Stromal cell of bone marrow (primary cell): ENCODE measurements around the gene CIDEB.

ENCODE experiments used
- DNase-seq: peaks from one replicate; pipeline ENCODE4 v3.0.0-alpha.2; 2012; ENCODE audit warnings: low read depth

Gene CIDEB

DNA sequence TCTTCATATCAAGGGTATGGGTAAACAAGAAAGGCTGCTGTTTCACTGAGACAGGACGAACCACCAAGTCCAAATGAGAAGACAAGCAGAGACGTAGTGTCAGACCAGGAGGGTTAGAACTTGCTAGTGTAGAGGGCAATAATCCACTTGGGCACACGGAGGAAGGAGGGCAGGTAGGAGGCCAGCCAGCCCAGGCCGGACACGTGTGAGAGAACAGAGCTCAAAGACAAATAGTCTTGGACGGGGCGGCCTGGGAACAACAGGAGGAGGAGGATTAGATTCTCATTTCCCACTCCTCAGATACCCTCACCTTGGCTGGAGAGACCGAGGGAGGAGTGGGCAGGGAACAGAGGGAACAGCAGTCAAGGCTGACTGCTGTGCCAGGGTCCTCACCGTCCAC is 17.0 kb downstream of the CIDEB start:
- DNase-seq: no peak

DNA sequence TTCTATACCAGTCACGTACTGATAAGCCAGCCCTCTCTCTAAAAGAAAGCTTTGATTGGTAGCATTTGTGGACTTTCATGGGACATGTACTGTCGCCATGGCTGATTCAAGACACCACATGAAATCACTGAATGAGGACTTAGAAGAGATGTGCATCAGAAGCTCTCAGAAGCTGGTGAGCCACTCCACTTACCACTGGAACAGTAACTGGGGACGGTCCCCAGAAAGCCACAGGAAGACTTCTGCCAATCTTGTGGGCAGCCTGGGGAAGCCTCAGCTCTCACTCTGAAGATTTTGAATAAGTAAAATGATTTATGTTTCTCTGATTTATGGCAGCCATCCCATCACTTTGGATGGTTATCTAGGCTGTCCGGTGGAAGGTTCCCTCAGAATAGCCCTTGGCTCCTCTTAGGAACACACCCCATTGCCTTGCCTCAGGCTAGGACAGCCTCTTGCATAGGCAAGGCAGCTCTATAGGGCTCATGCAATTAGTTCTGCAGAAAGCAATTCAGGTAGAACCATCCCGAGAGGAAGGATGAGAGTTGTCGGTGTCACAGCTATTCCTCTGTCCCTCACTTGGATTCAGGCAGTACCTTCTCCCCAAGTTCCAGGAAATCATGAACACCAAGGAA is 18.0 kb downstream of the CIDEB start:
- no peak for DNase-seq

DNA sequence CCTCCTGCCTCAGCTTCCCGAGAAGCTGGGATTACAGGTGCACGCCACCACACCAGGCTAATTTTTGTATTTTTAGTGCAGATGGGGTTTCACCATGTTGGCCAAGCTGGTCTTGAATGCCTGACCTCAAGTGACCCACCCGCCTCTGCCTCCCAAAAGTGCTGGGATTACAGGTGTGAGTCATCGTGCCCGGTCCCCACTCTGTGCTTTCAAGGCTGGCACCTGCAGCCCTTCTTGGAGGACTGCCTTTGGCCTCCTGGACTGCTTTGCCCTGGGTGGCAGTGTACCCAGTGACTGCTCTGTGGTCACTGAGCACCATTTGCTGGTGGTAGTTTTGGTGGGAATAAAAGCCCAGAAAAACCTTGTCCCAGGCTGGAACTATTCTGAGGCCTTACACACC is 20.8 kb downstream of the CIDEB start:
- DNase-seq: no peak

DNA sequence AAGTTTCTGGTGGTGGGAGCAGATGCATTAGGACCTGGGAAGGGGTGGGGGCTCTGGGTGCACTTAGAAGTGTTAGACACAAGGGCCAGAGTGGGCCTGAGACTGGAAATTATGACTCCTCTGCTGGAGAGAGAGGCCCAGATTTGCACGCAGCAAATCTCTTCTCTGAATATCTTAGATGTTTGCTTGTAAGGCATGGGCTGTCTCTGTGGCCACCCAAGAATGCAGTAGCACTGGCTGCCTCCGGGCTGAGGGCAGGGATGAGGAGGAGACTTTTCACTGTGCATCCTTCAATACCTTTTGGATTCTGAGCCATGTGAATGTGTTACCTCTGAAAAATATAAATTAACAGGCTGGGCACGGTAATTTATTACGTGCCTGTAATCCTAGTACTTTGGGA is 22.4 kb downstream of the CIDEB start:
- DNase-seq: no peak

DNA sequence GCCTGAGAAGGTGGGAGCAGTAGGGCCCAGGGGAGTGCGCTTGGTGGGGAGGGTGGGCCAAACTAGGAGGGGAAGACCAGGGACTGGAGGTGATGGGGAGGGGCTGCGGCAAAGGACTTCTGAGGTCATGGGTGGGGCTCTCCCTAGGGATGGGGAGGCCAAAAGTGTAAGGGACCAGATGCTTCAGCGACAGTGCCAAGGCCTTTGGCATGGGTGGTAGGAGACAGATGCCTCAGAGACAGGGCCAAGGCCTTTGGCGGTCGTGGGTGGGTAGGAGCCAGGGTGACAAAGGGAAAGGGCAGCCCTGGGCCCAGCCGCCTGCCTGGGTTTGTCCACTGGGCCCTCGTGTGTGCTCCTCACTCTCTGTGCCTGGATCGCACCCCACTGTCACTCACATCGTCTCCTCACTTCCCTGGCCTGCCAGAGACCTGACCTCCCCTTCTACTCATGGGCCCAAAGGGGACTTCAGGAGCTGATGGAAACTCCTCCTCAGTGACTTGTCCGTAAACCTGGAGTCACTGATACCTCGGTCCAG is 23.2 kb downstream of the CIDEB start:
- no peak for DNase-seq

DNA sequence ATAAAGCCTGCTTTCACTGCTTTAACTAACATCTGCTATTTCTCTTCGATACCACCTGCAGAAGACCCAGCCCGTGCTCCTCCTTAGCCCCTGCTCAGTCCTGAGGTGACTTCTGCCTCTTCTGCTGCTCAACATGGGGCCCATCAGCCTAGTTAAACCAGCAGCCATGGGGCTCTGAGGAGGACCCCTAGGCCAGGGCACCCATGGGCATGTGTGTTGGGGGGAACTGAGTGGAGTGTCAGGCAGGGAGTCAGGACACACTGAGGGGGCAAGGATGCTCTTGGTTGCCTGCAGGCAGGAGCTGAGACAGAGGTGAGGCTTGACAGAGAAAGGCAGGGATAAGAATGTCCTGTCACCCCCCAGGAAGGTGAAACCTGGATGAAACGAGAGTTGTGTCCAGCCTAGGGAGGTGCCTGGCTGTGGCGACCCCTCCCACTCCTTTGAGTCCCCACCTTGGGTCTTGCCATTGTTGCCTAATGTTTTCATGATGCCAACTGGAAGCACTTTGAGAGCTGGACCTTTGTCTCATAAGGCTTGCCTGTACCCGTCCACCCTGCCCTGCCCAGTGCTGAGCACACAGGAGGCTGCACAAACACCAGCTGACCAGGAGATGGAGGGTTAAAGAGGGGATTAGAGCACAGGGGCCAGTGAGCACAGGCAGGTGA is 23.8 kb downstream of the CIDEB start:
- no peak for DNase-seq

DNA sequence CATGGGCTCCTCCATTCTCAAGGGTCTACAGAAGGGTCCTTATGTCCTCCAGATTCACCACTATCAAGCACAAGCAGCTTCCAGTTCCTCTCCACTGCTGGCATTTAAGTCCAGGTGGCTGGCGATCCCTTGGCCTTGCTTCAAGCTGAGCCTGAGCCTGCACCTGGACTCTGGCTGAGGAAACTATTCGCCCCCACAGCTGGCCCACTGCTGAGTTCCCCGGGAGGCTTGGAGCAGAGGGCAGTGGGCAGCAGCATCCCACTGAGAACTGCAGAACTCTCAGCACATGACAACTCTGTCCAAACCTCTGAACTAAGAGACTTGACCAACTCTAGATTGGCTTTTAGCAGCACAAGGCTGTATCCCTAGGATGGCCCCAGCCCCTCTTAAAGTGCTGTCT is 25.0 kb downstream of the CIDEB start:
- no peak for DNase-seq

DNA sequence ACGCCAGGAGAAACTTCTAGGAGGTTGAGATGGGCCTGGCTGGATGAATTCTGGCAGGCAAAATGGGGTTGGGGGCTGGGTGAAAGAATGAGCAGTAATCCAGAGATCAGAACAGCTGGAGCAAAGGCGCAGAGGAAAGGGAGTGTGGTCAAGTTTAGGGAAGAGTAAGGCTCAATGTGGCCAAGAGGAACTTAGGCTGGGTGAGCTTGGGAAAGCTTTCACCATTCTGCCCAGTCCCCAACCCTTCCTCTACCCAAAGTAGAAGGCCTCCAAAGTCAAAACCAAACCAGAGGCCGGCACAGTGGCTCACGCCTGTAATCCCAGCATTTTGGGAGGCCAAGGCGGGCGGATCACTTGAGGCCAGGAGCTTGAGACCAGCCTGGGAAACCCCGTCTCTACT is 26.1 kb downstream of the CIDEB start:
- DNase-seq: no peak

DNA sequence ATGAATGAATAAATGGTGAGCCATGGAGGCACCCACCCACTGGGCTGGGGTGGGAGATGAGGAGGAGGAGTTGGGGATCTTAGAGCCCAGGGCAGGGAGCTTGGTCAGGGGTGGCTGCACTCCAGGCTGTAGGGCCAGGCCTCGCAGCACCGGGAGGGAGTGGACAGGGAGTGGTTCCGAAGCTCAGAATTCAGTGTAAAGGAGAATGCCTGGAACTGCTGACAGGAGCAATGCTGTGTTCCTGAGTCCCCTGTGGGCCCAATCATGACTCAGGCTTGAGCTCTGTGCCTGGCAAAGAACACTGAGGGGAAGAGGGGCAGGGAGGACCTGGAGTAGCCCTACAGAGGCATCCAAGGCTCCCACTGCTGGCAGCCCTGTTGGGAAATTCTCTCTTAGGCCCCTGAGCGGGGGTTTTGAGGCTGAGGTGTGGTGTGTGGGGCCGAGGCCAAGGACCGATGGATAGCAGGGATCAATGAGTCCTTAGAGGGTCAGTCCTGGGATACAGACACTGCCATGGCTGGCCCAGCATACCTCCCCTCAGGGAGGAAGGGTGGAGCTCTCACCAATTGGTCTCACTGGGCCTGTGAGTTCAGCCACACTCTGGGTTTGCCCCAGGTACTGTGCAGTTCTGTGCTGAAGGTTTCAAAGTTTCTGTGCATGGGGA is 26.8 kb downstream of the CIDEB start:
- peak; percentile 54 for DNase-seq

DNA sequence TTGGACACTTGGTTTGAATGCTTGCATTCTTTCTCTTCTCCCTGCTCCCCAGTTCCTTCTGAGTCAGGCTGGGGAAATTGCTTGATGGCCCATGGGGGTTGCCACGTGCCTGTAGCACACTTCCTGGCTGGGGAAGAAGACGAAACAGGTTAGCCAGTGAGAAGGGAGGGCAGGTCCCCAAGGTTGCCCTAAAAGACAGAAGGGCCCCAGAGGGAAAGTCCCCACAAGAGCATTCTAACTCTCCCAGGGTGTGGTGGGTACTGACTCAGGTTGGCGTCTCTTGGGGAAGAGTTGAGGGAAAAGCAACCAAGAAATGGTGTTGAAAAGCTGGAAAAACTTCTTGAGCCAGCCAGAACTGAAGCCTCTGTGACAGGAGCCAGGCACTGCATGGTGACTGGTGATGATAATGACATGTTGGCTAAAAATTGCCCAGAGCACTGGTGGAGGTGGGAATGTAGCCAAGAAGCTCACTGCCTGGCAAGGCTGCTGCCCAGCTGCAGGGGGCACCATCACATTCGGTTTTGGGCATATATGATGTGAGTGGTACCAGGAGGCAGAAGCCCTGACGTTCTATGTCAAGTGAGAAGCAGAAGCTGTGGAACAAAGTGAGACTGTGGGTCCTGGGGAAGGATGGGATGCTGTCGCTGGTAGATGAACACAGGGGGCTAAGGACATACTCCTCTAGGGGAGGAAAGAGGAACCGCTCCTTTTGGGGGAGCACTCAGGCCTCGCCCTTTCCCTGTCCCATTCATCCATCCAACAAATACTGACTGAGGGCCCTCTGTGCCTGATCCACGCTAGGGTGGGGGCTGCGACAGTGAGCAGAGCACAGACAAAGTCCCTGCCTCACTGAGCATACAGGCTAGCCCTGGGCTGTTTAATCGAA is 28.2 kb downstream of the CIDEB start:
- DNase-seq: no peak

DNA sequence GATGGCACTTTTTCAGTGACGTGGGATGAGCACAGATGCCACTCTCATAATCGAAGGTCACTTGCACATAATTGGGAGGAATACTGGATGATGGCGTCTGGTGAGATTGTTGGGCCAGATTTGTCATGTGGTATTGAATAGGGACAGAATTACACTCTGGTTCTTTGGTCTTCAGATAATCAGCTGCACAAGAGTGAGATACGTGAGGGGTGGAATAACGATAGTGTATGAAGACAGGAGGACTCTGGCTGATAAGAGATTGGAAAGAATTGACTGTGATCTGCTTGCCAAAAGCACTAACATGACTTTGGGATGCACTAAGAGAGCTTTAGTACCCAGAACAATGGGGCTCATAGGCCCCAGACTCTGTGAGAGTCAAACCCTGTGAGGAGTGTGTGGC is 29.4 kb downstream of the CIDEB start:
- no peak for DNase-seq

DNA sequence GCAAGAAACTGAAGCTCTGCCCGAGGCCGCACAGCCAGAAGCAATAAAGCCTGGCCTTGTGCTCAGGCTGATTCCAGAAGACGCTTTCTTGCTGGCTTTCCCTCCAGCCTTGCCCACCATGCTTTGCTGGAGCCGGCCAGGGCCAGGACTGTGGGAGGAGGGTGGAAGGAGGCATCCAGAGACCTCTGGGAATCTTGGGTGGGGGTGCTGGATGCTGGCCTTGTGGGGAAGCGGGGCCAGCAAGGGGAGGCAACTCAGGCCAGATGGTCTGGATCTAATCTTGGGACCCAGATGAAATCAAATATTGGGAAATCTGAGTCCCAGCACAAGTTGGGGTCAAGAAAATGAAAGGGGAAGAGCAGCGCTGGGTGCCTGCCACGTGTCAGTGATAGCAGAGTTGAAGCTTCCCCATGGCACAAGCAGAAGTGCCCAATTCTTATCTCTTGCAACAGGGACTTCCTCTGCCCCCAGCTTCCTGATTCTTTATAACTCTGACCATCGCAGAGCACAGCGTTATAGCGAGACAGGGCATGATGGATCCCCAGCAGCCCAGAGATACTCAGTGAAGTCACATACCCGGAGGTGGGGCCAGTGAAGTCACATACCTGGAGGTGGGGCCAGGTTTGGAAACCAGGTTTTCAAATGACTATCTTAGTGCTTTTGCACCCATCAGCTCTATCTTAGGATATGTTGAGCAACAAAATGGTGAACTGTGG is 30.0 kb downstream of the CIDEB start:
- DNase-seq: no peak

DNA sequence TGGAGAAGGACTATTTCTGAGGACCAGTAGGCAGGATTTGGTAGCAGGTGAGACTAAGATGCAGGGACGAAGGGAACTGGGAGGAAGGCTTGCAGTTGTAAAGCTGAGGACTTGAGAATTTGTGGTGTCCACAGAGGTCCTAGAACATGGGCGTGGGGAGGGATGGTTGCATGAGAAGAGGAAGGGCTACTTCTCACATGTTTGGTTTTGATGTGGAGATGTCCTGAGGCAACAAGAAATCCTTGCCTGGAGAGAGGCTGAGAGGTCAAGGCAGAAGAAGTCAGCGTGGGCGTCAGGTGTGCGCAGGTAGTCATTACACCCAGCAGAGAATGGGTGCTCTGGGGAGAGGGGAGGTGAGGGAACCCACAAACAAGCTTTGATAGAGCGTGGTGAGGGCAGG is 30.7 kb downstream of the CIDEB start:
- no peak for DNase-seq

DNA sequence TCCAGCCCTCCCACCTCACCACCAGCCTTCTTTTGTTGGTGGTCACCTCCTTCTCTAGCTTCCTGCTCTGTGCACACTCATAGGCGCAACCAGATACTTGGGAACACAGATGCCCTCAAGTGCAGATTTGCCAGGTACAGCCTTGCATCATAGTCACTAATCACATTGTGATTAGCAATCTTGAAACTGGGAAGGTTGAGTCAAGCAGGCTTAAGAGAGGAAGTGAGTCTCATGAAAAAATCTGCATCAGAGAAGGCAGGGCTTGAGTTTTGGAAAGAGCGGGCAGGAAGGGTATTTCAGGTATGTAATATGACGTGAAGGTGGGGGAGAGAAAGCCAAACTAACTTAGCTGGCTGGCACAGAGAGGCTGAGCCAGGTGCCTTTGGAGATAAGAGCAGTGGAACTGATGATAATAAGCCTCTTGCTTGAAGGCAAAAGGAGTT is 33.7 kb downstream of the CIDEB start:
- no peak for DNase-seq

DNA sequence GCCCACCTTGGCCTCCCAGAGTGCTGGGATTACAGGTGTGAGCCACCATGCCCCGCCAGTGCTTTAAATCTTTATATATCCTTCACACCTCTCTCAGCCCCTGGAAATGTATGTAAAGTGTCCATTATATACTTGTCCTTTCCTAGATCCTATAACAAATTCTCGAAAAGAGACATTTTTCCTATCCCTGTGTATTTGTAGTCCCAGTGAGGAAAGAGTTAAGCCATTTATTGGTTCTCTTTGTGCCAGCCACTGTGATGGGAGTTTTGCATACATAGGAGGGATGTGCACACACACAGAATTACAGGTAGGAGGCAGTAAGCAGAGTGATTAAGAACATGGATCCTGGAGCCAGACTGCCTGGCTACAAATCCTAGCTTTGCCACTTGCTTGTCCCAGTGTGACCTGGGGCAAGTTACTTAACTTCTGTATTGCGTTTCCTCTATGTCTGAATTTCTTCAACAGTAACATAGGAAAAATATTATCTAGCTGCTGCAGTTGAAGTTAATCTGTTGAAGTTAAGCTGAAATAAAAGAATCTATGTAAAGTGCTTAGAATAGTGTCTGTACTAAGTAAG is 34.3 kb downstream of the CIDEB start:
- DNase-seq: no peak

DNA sequence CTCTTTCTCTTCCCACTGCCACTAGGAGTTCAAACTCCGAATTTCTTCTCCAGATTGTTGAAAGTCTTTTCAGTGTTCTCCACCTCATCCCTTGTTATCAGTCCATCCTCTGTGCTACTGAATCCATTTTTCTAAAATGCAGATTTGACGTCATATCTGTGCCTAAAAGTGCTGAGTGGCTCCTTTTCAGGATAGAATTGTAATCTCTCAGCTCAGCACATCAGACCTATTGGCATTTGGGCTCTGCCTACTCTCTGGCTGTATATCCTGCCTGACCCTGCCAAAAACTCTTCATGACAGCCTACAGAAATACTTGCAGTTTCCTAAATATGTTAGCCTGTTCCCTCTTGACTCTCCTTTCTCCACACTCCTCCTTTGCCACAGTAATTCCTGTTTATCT is 35.3 kb downstream of the CIDEB start:
- no peak for DNase-seq

DNA sequence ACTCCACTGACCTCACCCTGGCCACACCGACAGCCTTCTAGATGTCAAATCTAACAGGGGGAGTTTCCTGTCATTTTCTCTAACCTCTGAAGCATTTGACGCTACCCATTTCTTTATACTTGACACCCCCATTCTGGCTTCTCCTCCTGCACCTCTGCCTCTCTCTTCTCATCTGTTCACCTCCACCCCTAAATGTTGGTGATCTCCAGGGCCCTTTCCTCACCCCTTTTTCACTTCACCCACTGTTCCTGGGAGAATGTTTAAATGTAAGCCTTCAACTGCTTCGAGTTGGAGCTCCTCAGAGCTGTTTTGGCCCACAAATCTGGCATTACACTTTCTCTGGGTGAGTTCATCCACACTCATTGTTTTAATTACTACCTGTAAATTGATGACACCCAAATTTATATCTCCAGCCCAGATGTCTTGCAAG is 35.9 kb downstream of the CIDEB start:
- no peak for DNase-seq

DNA sequence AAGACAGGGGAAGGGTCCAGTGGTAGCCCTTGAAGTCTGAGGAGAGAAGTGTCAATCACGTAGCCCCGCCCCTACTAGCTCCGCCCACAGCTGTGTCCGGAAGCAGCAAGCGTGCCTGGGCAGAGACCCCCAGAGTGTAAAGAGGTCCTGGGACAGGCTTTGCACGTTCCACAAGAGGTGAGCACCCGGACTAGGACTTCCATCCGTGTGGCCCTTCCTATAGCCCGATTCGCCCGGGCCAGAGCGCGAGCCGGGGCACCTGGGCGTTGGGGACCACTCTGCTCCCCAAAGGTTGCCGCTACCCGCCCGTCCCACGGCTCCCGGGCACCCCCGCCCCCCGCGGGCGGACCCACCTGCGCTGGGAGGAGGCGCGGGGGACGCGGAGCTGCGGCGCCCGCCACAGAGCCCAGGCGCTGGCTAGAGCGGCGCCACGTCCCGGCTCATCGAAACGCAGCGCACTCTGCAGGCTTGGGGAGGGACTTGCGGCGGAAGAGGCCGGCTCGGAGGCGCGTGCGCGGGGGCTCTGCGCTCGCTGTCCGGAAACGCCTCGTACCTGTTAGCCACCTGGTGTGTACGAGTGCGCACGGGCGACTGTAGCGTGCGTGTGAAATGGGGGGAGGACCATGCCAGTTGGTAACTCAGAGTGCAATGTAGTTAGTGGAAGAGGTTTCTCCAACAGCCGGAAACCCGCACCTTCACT is 36.5 kb downstream of the CIDEB start, which contains the start of gene RABGGTA:
TSS of gene RABGGTA (minus strand) at position 464 of the 700 bp plus-strand sequence. CDS start 482 bp downstream, outside the sequence.
- peak; percentile 64 for DNase-seq

DNA sequence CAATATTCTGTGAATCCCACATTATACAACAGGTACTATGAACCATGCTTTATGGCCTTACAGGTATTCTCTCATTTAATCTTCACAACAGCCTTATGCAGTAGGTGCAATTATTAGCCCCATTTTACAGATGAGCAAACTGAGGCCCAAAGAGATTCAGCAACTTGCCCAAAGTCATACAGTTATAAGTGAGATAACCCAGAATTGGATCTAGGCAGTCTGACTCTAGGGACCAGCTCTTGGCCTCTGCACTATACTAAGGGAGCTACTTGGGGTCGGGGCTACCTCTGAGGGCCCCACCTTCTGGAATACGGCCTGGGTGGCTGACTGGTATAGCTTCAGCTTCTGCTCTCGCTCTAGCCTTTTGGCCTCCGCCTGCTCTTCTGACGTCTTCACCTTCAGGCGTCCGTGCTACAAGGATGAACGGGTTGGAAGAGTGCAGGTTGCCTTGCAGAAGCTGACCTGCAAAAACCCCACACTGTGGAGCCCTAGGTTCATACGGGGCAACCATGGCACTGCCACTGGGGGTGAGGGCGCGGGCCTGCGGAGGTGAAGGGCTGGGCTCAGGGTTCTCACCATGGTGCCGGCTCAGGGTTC is 37.1 kb downstream of the CIDEB start:
- no peak for DNase-seq
